Endothelial cell of umbilical vein (primary cell): ENCODE measurements around the gene RGS8. TPM values are rescaled to one million over a fixed set of nuclear protein-coding genes. Genes with fewer than 3 reads are reported as not detected.

Source experiments
- BruUV-seq: library from RNA; stranded (reverse); fragments of 400-500 nt; replicated peaks from 2 replicates; lab custom pipeline; 2021; lab: Mats Ljungman, UMichigan
- CTCF ChIA-PET: fragments of 300-600, 350-600 bp; sonication (Branson Sonifier 250); formaldehyde crosslinking; loops from one replicate; lab custom pipeline; 2021; ENCODE audit warnings: antibody characterized with exemption, inconsistent platforms; lab: Charles Lee
- POLR2A ChIA-PET: fragments of 300-600, 350-600 bp; sonication (Branson Sonifier 250); formaldehyde crosslinking; loops from one replicate; lab custom pipeline; 2021; ENCODE audit warnings: antibody characterized with exemption, inconsistent platforms; lab: Charles Lee
- DNase-seq: peaks from one replicate; pipeline ENCODE4 v3.0.0-alpha.2; 2011; ENCODE audit warnings: low read depth, low spot score
- FAIRE-seq: peaks from 2 replicates; lab custom pipeline; 2011; peaks lifted over from hg19 to GRCh38; lab: Jason Lieb, UNC
- H2AFZ ChIP-seq: 2 replicates; pipeline ENCODE4 v1.6.0; 2012; ENCODE audit warnings: low read depth, low read length, control low read depth, inconsistent platforms
- H3K27ac ChIP-seq: 2 replicates; pipeline ENCODE4 v1.5.1; 2011; ENCODE audit warnings: low read depth, mild to moderate bottlenecking, control low read depth, low read length, moderate library complexity; ENCODE audit not compliant: insufficient read depth
- H3K27me3 ChIP-seq, 2 experiments: 2 replicates each; pipeline versions ENCODE4 v1.6.0 to v1.6.1; 2011; ENCODE audit warnings: low read length in 2 of 2, mixed read lengths in 1 of 2; ENCODE audit not compliant: control insufficient read depth in 2 of 2, insufficient read depth in 2 of 2
- H3K36me3 ChIP-seq, 2 experiments: 2 replicates in 1 of 2; 3 replicates in 1 of 2; pipeline ENCODE4 v1.5.1; 2011; ENCODE audit warnings: low read length in 2 of 2, mild to moderate bottlenecking in 1 of 2, moderate library complexity in 1 of 2; ENCODE audit not compliant: control insufficient read depth in 2 of 2, insufficient read depth in 2 of 2; ENCODE audit errors: extremely low read depth in 1 of 2
- H3K4me1 ChIP-seq: 3 replicates; pipeline ENCODE4 v1.5.1; 2011; ENCODE audit warnings: mild to moderate bottlenecking, low read length; ENCODE audit not compliant: control insufficient read depth, insufficient read depth; ENCODE audit errors: extremely low read depth
- H3K4me2 ChIP-seq: 2 replicates; pipeline ENCODE4 v1.6.1; 2011; ENCODE audit warnings: low read length, control low read depth, mixed read lengths; ENCODE audit not compliant: insufficient read depth
- H3K4me3 ChIP-seq, 3 experiments: fragments of 200-600 bp in 1 of 3; sonication (generic), shearing (Covaris generic) in 1 of 3; replicated peaks in 1 of 3; 2 replicates each; pipeline ENCODE4 v1.5.1; 2011 to 2016; ENCODE audit warnings: control low read depth in 3 of 3, low read length in 3 of 3, mild to moderate bottlenecking in 2 of 3, inconsistent platforms in 1 of 3, low read depth in 1 of 3, moderate library complexity in 1 of 3; ENCODE audit not compliant: insufficient read depth in 1 of 3
- H3K79me2 ChIP-seq: 2 replicates; pipeline ENCODE4 v1.6.0; 2012; ENCODE audit warnings: low read length, inconsistent platforms; ENCODE audit not compliant: control insufficient read depth, insufficient read depth
- H3K9ac ChIP-seq: replicated peaks from 2 replicates; pipeline ENCODE3; 2011; ENCODE audit warnings: low read length, control low read depth; ENCODE audit not compliant: insufficient read depth; ENCODE audit errors: extremely low read depth
- H3K9me1 ChIP-seq: replicated peaks from 3 replicates; pipeline ENCODE4 v1.6.0; 2011; ENCODE audit warnings: mild to moderate bottlenecking, low read length; ENCODE audit not compliant: control insufficient read depth, insufficient read depth; ENCODE audit errors: extremely low read depth
- H3K9me3 ChIP-seq: replicated peaks from 2 replicates; pipeline ENCODE4 v1.5.1; 2012; ENCODE audit warnings: low read length, inconsistent platforms; ENCODE audit not compliant: control insufficient read depth, insufficient read depth
- H4K20me1 ChIP-seq: replicated peaks from 2 replicates; pipeline ENCODE3; 2011; ENCODE audit warnings: mild to moderate bottlenecking, low read length; ENCODE audit not compliant: control insufficient read depth, insufficient read depth; ENCODE audit errors: extremely low read depth
- CTCF ChIP-seq, 2 donors: IDR thresholded peaks; 1 replicate in 1 of 2; 2 replicates in 1 of 2; pipeline ENCODE4 v1.5.1; 2011; ENCODE audit warnings: low read length in 2 of 2, mild to moderate bottlenecking in 2 of 2, moderate library complexity in 2 of 2, control low read depth in 1 of 2, inconsistent platforms in 1 of 2, low read depth in 1 of 2; ENCODE audit not compliant: insufficient read depth in 1 of 2; ENCODE audit errors: extremely low read depth in 1 of 2
- EZH2 ChIP-seq: IDR thresholded peaks from 2 replicates; pipeline ENCODE4 v1.6.1; 2012; ENCODE audit warnings: borderline replicate concordance, low read depth, mild to moderate bottlenecking, moderate library complexity, low read length, inconsistent platforms; ENCODE audit not compliant: severe bottlenecking
- FOS ChIP-seq: IDR thresholded peaks from 2 replicates; pipeline ENCODE4 v1.6.1; 2011; ENCODE audit warnings: mild to moderate bottlenecking, low read length, moderate library complexity, borderline replicate concordance; ENCODE audit not compliant: insufficient read depth
- JUN ChIP-seq: IDR thresholded peaks from 2 replicates; pipeline ENCODE4 v1.6.1; 2011; ENCODE audit warnings: borderline replicate concordance, low read depth; ENCODE audit not compliant: insufficient read length, insufficient read depth
- MAX ChIP-seq: IDR thresholded peaks from 2 replicates; pipeline ENCODE4 v1.6.1; 2011; ENCODE audit not compliant: insufficient read depth, insufficient read length
- POLR2A ChIP-seq: IDR thresholded peaks from 2 replicates; pipeline ENCODE4 v1.6.1; 2012; ENCODE audit warnings: low read depth, mild to moderate bottlenecking, control low read depth, low read length
- POLR2AphosphoS5 ChIP-seq: IDR thresholded peaks from 2 replicates; pipeline ENCODE4 v1.6.1; 2012; ENCODE audit warnings: low read depth, mild to moderate bottlenecking, control low read depth, low read length, moderate library complexity; ENCODE audit not compliant: insufficient read depth
- dilution Hi-C: fragments of 300-500 bp; cut with MboI; formaldehyde crosslinking; loops from one replicate; pipeline ENCODE4 v1.15.0; 2019; ENCODE audit warnings: low sequenced_read_pairs; ENCODE audit not compliant: extremely low pct_ligation_motif_present
- intact Hi-C: fragments of 100-400 bp; cut with micrococcal nuclease; formaldehyde crosslinking; loops from one replicate; pipeline ENCODE4 v1.10.0; 2022
- polyA plus RNA-seq, 4 experiments: library from polyadenylated mRNA; depleted of rRNA in 3 of 4; stranded (reverse) in 3 of 4; unstranded in 1 of 4; fragments of >200 nt; gene quantifications; 2 replicates each; pipeline versions ENCODE4 v1.2.1 to v1.2.3, GENCODE V29; 2011 to 2012; ENCODE audit warnings: missing spikeins in 1 of 4
- total RNA-seq: library from RNA; stranded (reverse); gene quantifications from 2 replicates; pipeline ENCODE4 v1.2.3, GENCODE V29; 2021

RGS8 gene
- total and polyA plus RNA-seq, 2 donors (not counting 3 experiments of a cell fraction or from before 2014, with no cell fraction given), result not detected

- H3K4me3 ChIP-seq, result no peak overlapping the region
- H4K20me1 ChIP-seq, result no peaks in the 10 kb centered on the region
- H3K27me3 ChIP-seq, result no peaks in the 10 kb centered on the region
- ChIA-PET CTCF (no interaction called here), POLR2A (no interaction called here)
- H2AFZ ChIP-seq, result no peak overlapping the region
- no peak overlapping the region for H3K27ac ChIP-seq
- TF ChIP-seq CTCF (IDR thresholded peaks at IDR 0.05; ENCODE audit: extremely low read depth in 1 of 2, insufficient read depth in 1 of 2, low read depth in 1 of 2, low read length in 2 of 2), result no peak
- no peak for TF ChIP-seq MAX
- TF ChIP-seq EZH2, result no peak
- TF ChIP-seq POLR2AphosphoS5, result no peak
- no peak for TF ChIP-seq JUN
- TF ChIP-seq FOS, result no peak
- TF ChIP-seq POLR2A, result no peak
- no peaks in the 10 kb centered on the region for H3K36me3 ChIP-seq
- no peak for DNase-seq
- intact Hi-C loops (no loop called here), dilution Hi-C loops (no loop called here)
- no peak overlapping the region for H3K9ac ChIP-seq
- H3K9me1 ChIP-seq, result no peaks in the 10 kb centered on the region
- H3K4me1 ChIP-seq, result no peaks in the 10 kb centered on the region
- FAIRE-seq, result no peak
- H3K4me2 ChIP-seq, result no peak overlapping the region
- BruUV-seq, result no TSS peak
- H3K79me2 ChIP-seq, result no peaks in the 10 kb centered on the region
- H3K9me3 ChIP-seq, result no peaks in the 10 kb centered on the region
Observed at GRCh38 chr1:182679684-182680083, 4.7 kb downstream of the RGS8 start.
